Measurements from ENCODE around the gene BICC1. TPM values are rescaled to one million over a fixed set of nuclear protein-coding genes. Genes with fewer than 3 reads are reported as not detected.

The BICC1 gene
- total RNA-seq, 1 experiment from 2014 or later = 0.67 TPM

DNA sequence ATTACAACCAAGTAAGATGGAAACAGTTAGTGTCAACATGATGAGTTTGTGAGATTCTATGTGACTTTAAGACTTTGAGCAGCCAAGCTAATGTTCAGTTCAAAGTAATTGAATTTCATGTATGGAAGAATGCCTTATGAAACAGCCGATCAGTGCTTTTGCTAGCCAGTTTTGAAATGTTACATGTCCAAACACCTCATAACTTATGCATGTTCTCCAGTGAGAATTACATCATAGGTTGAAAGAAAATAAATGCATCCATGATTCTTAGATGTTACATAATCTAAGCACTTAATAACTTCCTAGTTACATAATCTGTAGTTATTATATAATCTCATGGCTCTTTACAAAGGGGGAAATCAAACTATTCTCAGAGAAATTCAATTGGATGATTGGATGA lies 211.3 kb downstream of the BICC1 start:
- in situ Hi-C loops (cut with HindIII; ENCODE audit: low pct_unique_long_range_greater_than_20kb, low sequenced_read_pairs) = no loop called here

DNA sequence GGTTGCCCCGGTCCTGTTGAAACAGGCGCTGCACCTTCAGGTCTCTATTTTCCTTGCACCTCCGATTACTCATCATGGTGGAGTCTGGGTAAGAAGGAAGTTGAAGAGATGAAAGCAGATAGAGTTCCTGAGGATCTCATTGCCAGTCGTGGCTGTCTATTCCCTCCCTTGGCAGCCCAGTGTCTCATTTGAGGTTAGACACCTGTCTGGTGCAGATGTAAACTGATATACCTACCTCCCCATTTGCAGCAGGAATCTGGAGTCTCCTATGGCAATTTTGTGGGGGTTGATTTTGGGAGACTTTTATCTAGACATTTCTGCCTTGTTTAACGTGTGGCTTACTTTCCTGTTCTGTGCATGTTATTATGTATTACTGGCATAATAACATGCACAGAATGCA lies 212.1 kb downstream of the BICC1 start:
- ChIA-PET CTCF (no interaction called here), POLR2A (no interaction called here)
- Histone ChIP-seq H3K4me1 (ENCODE audit: control insufficient read depth, insufficient read depth, low read length) (no peaks in the 10 kb centered on the region), H3K36me3 (ENCODE audit: control insufficient read depth, insufficient read depth, low read length) (no peaks in the 10 kb centered on the region), H3K4me3 (ENCODE audit: low read depth in 2 of 2, low read length in 2 of 2) (no peak overlapping the region), H3K27ac (ENCODE audit: low read length) (no peak overlapping the region), H3K27me3 (ENCODE audit: control insufficient read depth, insufficient read depth, low read length) (no peaks in the 10 kb centered on the region), H3K9me3 (ENCODE audit: control insufficient read depth, insufficient read depth, low read depth, low read length) (no peaks in the 10 kb centered on the region)
- DNase-seq (ENCODE audit: low read depth, low spot score) (no peak), ATAC-seq (no peak)
- intact Hi-C loops (cut with micrococcal nuclease; ENCODE audit: unreplicated experiment) = no loop called here
- TF ChIP-seq, protein P1, sequence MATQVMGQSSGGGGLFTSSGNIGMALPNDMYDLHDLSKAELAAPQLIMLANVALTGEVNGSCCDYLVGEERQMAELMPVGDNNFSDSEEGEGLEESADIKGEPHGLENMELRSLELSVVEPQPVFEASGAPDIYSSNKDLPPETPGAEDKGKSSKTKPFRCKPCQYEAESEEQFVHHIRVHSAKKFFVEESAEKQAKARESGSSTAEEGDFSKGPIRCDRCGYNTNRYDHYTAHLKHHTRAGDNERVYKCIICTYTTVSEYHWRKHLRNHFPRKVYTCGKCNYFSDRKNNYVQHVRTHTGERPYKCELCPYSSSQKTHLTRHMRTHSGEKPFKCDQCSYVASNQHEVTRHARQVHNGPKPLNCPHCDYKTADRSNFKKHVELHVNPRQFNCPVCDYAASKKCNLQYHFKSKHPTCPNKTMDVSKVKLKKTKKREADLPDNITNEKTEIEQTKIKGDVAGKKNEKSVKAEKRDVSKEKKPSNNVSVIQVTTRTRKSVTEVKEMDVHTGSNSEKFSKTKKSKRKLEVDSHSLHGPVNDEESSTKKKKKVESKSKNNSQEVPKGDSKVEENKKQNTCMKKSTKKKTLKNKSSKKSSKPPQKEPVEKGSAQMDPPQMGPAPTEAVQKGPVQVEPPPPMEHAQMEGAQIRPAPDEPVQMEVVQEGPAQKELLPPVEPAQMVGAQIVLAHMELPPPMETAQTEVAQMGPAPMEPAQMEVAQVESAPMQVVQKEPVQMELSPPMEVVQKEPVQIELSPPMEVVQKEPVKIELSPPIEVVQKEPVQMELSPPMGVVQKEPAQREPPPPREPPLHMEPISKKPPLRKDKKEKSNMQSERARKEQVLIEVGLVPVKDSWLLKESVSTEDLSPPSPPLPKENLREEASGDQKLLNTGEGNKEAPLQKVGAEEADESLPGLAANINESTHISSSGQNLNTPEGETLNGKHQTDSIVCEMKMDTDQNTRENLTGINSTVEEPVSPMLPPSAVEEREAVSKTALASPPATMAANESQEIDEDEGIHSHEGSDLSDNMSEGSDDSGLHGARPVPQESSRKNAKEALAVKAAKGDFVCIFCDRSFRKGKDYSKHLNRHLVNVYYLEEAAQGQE (IDR thresholded peaks at IDR 0.05; ENCODE audit: insufficient read depth in 1 of 2, low read depth in 2 of 2, low read length in 1 of 2) = no peak
- TF ChIP-seq SIN3A (IDR thresholded peaks at IDR 0.05; ENCODE audit: borderline replicate concordance, insufficient read depth, low read depth, low read length) (no peak), TCF7L2 (IDR thresholded peaks at IDR 0.05; ENCODE audit: low read depth, low read length) (no peak), POLR2AphosphoS5 (IDR thresholded peaks at IDR 0.05; ENCODE audit: low read depth, low read length) (no peak)
- TF ChIP-seq, protein P2, sequence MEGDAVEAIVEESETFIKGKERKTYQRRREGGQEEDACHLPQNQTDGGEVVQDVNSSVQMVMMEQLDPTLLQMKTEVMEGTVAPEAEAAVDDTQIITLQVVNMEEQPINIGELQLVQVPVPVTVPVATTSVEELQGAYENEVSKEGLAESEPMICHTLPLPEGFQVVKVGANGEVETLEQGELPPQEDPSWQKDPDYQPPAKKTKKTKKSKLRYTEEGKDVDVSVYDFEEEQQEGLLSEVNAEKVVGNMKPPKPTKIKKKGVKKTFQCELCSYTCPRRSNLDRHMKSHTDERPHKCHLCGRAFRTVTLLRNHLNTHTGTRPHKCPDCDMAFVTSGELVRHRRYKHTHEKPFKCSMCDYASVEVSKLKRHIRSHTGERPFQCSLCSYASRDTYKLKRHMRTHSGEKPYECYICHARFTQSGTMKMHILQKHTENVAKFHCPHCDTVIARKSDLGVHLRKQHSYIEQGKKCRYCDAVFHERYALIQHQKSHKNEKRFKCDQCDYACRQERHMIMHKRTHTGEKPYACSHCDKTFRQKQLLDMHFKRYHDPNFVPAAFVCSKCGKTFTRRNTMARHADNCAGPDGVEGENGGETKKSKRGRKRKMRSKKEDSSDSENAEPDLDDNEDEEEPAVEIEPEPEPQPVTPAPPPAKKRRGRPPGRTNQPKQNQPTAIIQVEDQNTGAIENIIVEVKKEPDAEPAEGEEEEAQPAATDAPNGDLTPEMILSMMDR (IDR thresholded peaks at IDR 0.05) = no peak
- in situ Hi-C loops (cut with HindIII; ENCODE audit: low pct_unique_long_range_greater_than_20kb, low sequenced_read_pairs) = no loop called here
- no TSS peak for BruUV-seq (replicated peaks)

More for the DNA sequence above, 211.3 kb downstream of the BICC1 start:
- no peak overlapping the region for H3K4me3 ChIP-seq (ENCODE audit: low read depth in 2 of 2, low read length in 2 of 2)
- intact Hi-C loops (cut with micrococcal nuclease; ENCODE audit: unreplicated experiment) = no loop called here
- no peak overlapping the region for H3K27ac ChIP-seq (ENCODE audit: low read length)
- no peaks in the 10 kb centered on the region for H3K9me3 ChIP-seq (ENCODE audit: control insufficient read depth, insufficient read depth, low read depth, low read length)
- no TSS peak for BruUV-seq (replicated peaks)
- no peak for DNase-seq (ENCODE audit: low read depth, low spot score)
- CTCF ChIA-PET = no interaction called here
- H3K36me3 ChIP-seq (ENCODE audit: control insufficient read depth, insufficient read depth, low read length) = no peaks in the 10 kb centered on the region
- TF ChIP-seq SIN3A (IDR thresholded peaks at IDR 0.05; ENCODE audit: borderline replicate concordance, insufficient read depth, low read depth, low read length) = no peak
- TF ChIP-seq, protein P1 (IDR thresholded peaks at IDR 0.05; ENCODE audit: insufficient read depth in 1 of 2, low read depth in 2 of 2, low read length in 1 of 2) = no peak
- TF ChIP-seq TCF7L2 (IDR thresholded peaks at IDR 0.05; ENCODE audit: low read depth, low read length) = no peak
- TF ChIP-seq, protein P2 (IDR thresholded peaks at IDR 0.05) = no peak
- TF ChIP-seq POLR2AphosphoS5 (IDR thresholded peaks at IDR 0.05; ENCODE audit: low read depth, low read length) = no peak
- H3K27me3 ChIP-seq (ENCODE audit: control insufficient read depth, insufficient read depth, low read length) = no peaks in the 10 kb centered on the region
- no peak for ATAC-seq
- POLR2A ChIA-PET = no interaction called here
- no peaks in the 10 kb centered on the region for H3K4me1 ChIP-seq (ENCODE audit: control insufficient read depth, insufficient read depth, low read length)
